ENCODE measurements around the gene ABTB2. TPM values are rescaled to one million over a fixed set of nuclear protein-coding genes. Genes with fewer than 3 reads are reported as not detected.
"Not testable (repeated sequence)": the region's sequence is repeated elsewhere in the genome, so short reads cannot be mapped to it uniquely, and the experiment has no call there.

ABTB2 gene
- total and polyA plus RNA-seq, 7 donors: 1.3 to 12.9 (median 2.5) TPM

- Histone ChIP-seq H3K27me3 (no peaks in the 10 kb centered on the region), H3K4me1 (peaks cover 0 to 18% (median 11%) of the 10 kb centered on the region in 4 donors), H3K36me3 (no peaks in the 10 kb centered on the region), H3K27ac (no peak overlapping the region), H3K4me3 (no peak overlapping the region), H3K9me3 (no peaks in the 10 kb centered on the region)
- no peak for TF ChIP-seq CTCF (IDR thresholded peaks at IDR 0.05)
- no peak for TF ChIP-seq POLR2AphosphoS5 (IDR thresholded peaks at IDR 0.05)
- TF ChIP-seq EP300 (IDR thresholded peaks at IDR 0.05): no peak
- no peak for TF ChIP-seq POLR2A (IDR thresholded peaks at IDR 0.05)
- intact Hi-C loops (cut with DNase I): no loop called here
- no peak for DNase-seq
- WGBS, 2 donors: 62 to 78% methylated on average over 3 of the region's 3 CpGs
These were observed 108.4 kb downstream of the ABTB2 start for GRCh38 chr11:34249439-34249838.

GRCh38 chr11:34246511-34246910 is 111.3 kb downstream of the ABTB2 start:
- H3K4me3 ChIP-seq; H3K36me3 ChIP-seq; H3K9me3 ChIP-seq; H3K27ac ChIP-seq; H3K27me3 ChIP-seq; DNase-seq; intact Hi-C loops (cut with DNase I): not testable (repeated sequence)
- H3K4me1 ChIP-seq: peaks cover 0 to 21% (median 19%) of the 10 kb centered on the region in 4 donors
- 64 to 70% methylated on average over 4 of the region's 4 CpGs for WGBS, 2 donors

GRCh38 chr11:34245041-34245440 is 112.8 kb downstream of the ABTB2 start:
- 89 to 96% methylated on average over 4 of the region's 4 CpGs for WGBS, 2 donors
- TF ChIP-seq CTCF (IDR thresholded peaks at IDR 0.05) (no peak), POLR2AphosphoS5 (IDR thresholded peaks at IDR 0.05) (no peak), EP300 (IDR thresholded peaks at IDR 0.05) (no peak), POLR2A (IDR thresholded peaks at IDR 0.05) (no peak)

GRCh38 chr11:34243600-34244464 is 114.0 kb downstream of the ABTB2 start:
- Histone ChIP-seq H3K4me3 (no peak overlapping the region), H3K36me3 (no peaks in the 10 kb centered on the region), H3K9me3 (no peaks in the 10 kb centered on the region), H3K27me3 (no peaks in the 10 kb centered on the region), H3K4me1 (peaks cover 0 to 12% (median 10%) of the 10 kb centered on the region in 4 donors), H3K27ac (peak overlapping the region in 1 of 4 donors; percentile 35)
- no peak for DNase-seq
- WGBS, 2 donors: 25 to 65% methylated on average over 8 of the region's 8 CpGs
- intact Hi-C loops (cut with DNase I): no loop called here
- no peak for TF ChIP-seq POLR2A (IDR thresholded peaks at IDR 0.05)
- TF ChIP-seq CTCF (IDR thresholded peaks at IDR 0.05): no peak
- TF ChIP-seq EP300 (IDR thresholded peaks at IDR 0.05): no peak
- no peak for TF ChIP-seq POLR2AphosphoS5 (IDR thresholded peaks at IDR 0.05)

More at GRCh38 chr11:34245041-34245440, 112.8 kb downstream of the ABTB2 start:
- DNase-seq: no peak
- no peak overlapping the region for H3K4me3 ChIP-seq
- no peaks in the 10 kb centered on the region for H3K9me3 ChIP-seq
- no peaks in the 10 kb centered on the region for H3K36me3 ChIP-seq
- intact Hi-C loops (cut with DNase I): no loop called here
- H3K27ac ChIP-seq: no peak overlapping the region
- peaks cover 0 to 21% (median 15%) of the 10 kb centered on the region in 4 donors for H3K4me1 ChIP-seq
- no peaks in the 10 kb centered on the region for H3K27me3 ChIP-seq

- Histone ChIP-seq H3K27ac (no peak overlapping the region), H3K4me3 (no peak overlapping the region), H3K27me3 (no peaks in the 10 kb centered on the region), H3K9me3 (no peaks in the 10 kb centered on the region), H3K36me3 (no peaks in the 10 kb centered on the region), H3K4me1 (peaks cover 0 to 12% (median 9%) of the 10 kb centered on the region in 4 donors)
- WGBS, 2 donors: 88 to 89% methylated on average over 11 of the region's 11 CpGs
- TF ChIP-seq CTCF (IDR thresholded peaks at IDR 0.05): no peak
- no peak for TF ChIP-seq EP300 (IDR thresholded peaks at IDR 0.05)
- no peak for TF ChIP-seq POLR2AphosphoS5 (IDR thresholded peaks at IDR 0.05)
- TF ChIP-seq POLR2A (IDR thresholded peaks at IDR 0.05): no peak
- intact Hi-C loops (cut with DNase I): no loop called here
- no peak for DNase-seq
These were observed 115.7 kb downstream of the ABTB2 start for GRCh38 chr11:34242037-34242625.
